Thyroid gland (tissue), 4 donors: ENCODE results near the gene FIGNL2. TPM values are rescaled to one million over a fixed set of nuclear protein-coding genes. Genes with fewer than 3 reads are reported as not detected.
A peak's percentile ranks its signal among the peaks of the same experiment; 100 is the strongest.

Experiments used
- DNase-seq, 2 donors: peaks; one replicate each; pipeline ENCODE4 v3.0.0-alpha.2; 2019
- H3K27ac ChIP-seq, 3 donors: fragments of 200-600 bp; sonication (generic); 1 replicate in 2 of 3; 2 replicates in 1 of 3; pipeline ENCODE4 v1.5.1; 2016 to 2019; ENCODE audit warnings: mild to moderate bottlenecking in 1 of 3, moderate library complexity in 1 of 3
- H3K27me3 ChIP-seq: fragments of 200-600 bp; sonication (generic); one replicate; pipeline ENCODE4 v1.5.1; 2019
- H3K36me3 ChIP-seq, 2 donors: fragments of 200-600 bp; sonication (generic); one replicate each; pipeline ENCODE4 v1.5.1; 2016 to 2019
- H3K4me1 ChIP-seq, 2 donors: fragments of 200-600 bp; sonication (generic); one replicate each; pipeline ENCODE4 v1.5.1; 2017 to 2019
- H3K4me3 ChIP-seq, 3 donors: fragments of 200-600 bp; sonication (generic); replicated peaks in 1 of 3; 1 replicate in 2 of 3; 2 replicates in 1 of 3; pipeline ENCODE4 v1.5.1; 2016; ENCODE audit warnings: mild to moderate bottlenecking in 1 of 3
- H3K9me3 ChIP-seq: fragments of 200-600 bp; sonication (generic); one replicate; pipeline ENCODE4 v1.5.1; 2017
- CTCF ChIP-seq, 6 experiments: fragments of 200-600 bp in 3 of 6; fragments of 450-650 bp in 3 of 6; sonication (generic) in 3 of 6; IDR thresholded peaks; one replicate each; pipeline ENCODE4 v1.5.1; 2016 to 2019; ENCODE audit warnings: antibody characterized with exemption in 6 of 6, mild to moderate bottlenecking in 2 of 6, inconsistent platforms in 1 of 6, moderate library complexity in 1 of 6
- POLR2A ChIP-seq, 2 donors: fragments of 450-650 bp; IDR thresholded peaks; one replicate each; pipeline ENCODE4 v1.6.1; 2017; ENCODE audit warnings: antibody characterized with exemption in 2 of 2, mild to moderate bottlenecking in 2 of 2, moderate library complexity in 1 of 2
- WGBS, 2 donors: methylation state at CpG; one replicate each; pipeline ENCODE4 v1.1.5; 2017; 5-methylcytosine and 5-hydroxymethylcytosine counted together
- intact Hi-C: fragments of 100-400 bp; cut with DNase I; formaldehyde crosslinking; loops from one replicate; pipeline ENCODE4 v1.15.1; 2023
- total RNA-seq, 4 donors: library from RNA; depleted of rRNA; stranded (reverse); fragments of >200 nt; gene quantifications; one replicate each; pipeline ENCODE4 v1.2.3, GENCODE V29; 2016

The FIGNL2 gene
- total RNA-seq, 4 donors from 2014 or later = 0.45 to 1.6 (median 1.1) TPM

GRCh38 chr12:51891843-51892242 is 43.3 kb upstream of the FIGNL2 start:
- Histone ChIP-seq H3K27me3 (no peaks in the 10 kb centered on the region), H3K36me3 (no peaks in the 10 kb centered on the region), H3K9me3 (no peaks in the 10 kb centered on the region), H3K4me1 (peaks cover 0 to 18% of the 10 kb centered on the region in 2 donors), H3K4me3 (no peak overlapping the region), H3K27ac (no peak overlapping the region)
- DNase-seq = no peak
- peak in 4 of 6 experiments; percentile 11 to 48 (median 44) for TF ChIP-seq CTCF (IDR thresholded peaks at IDR 0.05)
- no peak for TF ChIP-seq POLR2A (IDR thresholded peaks at IDR 0.05)
- intact Hi-C loops = no loop called here

GRCh38 chr12:51890511-51891171 is 42.1 kb upstream of the FIGNL2 start:
- H3K4me1 ChIP-seq = peaks cover 0 to 19% of the 10 kb centered on the region in 2 donors
- no peak for DNase-seq
- H3K36me3 ChIP-seq = no peaks in the 10 kb centered on the region
- H3K4me3 ChIP-seq = no peak overlapping the region
- H3K9me3 ChIP-seq = no peaks in the 10 kb centered on the region
- no peak overlapping the region for H3K27ac ChIP-seq
- TF ChIP-seq POLR2A (IDR thresholded peaks at IDR 0.05) = no peak
- no peak for TF ChIP-seq CTCF (IDR thresholded peaks at IDR 0.05)
- intact Hi-C loops = no loop called here
- 83 to 88% methylated on average over 16 to 17 of the region's 22 CpGs for WGBS, 2 donors
- H3K27me3 ChIP-seq = no peaks in the 10 kb centered on the region

- no peak for DNase-seq
- no peak for TF ChIP-seq CTCF (IDR thresholded peaks at IDR 0.05)
- TF ChIP-seq POLR2A (IDR thresholded peaks at IDR 0.05) = no peak
- H3K9me3 ChIP-seq = no peaks in the 10 kb centered on the region
- intact Hi-C loops = no loop called here
- H3K4me3 ChIP-seq = no peak overlapping the region
- H3K4me1 ChIP-seq = peaks cover 0 to 13% of the 10 kb centered on the region in 2 donors
- H3K36me3 ChIP-seq = no peaks in the 10 kb centered on the region
- 90 to 92% methylated on average over 2 of the region's 2 CpGs for WGBS, 2 donors
- H3K27me3 ChIP-seq = no peaks in the 10 kb centered on the region
- H3K27ac ChIP-seq = no peak overlapping the region
Observed at GRCh38 chr12:51890133-51890464, 41.6 kb upstream of the FIGNL2 start.

- no peaks in the 10 kb centered on the region for H3K27me3 ChIP-seq
- no peak overlapping the region for H3K27ac ChIP-seq
- no peak overlapping the region for H3K4me3 ChIP-seq
- TF ChIP-seq CTCF (IDR thresholded peaks at IDR 0.05) (no peak), POLR2A (IDR thresholded peaks at IDR 0.05) (no peak)
- 70 to 75% methylated on average over 13 to 18 of the region's 21 CpGs for WGBS, 2 donors
- peaks cover 0 to 9% of the 10 kb centered on the region in 2 donors for H3K4me1 ChIP-seq
- no peaks in the 10 kb centered on the region for H3K9me3 ChIP-seq
- intact Hi-C loops = no loop called here
- H3K36me3 ChIP-seq = no peaks in the 10 kb centered on the region
- no peak for DNase-seq
Observed at GRCh38 chr12:51889216-51890132, 41.0 kb upstream of the FIGNL2 start.
